Activated T-helper 2 cell treated with anti-CD3 and anti-CD28 coated beads, Interferon-gamma antibody, Interleukin-2, Interleukin-4, amounts not matched to agents 10 μg/mL and 5 μg/mL and 100 μg/mL, durations not matched to agents 14 hours and 24 hours and 36 hours (primary cell): Measurements from ENCODE around the gene NSD2. TPM values are rescaled to one million over a fixed set of nuclear protein-coding genes. Genes with fewer than 3 reads are reported as not detected.

Source experiments
- DNase-seq: peaks from one replicate; pipeline ENCODE4 v3.0.0; 2021; ENCODE audit warnings: low spot score
- H3K27ac Mint-ChIP-seq: one replicate; pipeline ENCODE4 v1.8.0; 2021; ENCODE audit warnings: mixed read lengths
- H3K27me3 Mint-ChIP-seq: one replicate; pipeline ENCODE4 v1.8.0; 2021; ENCODE audit warnings: low read depth, mixed read lengths
- H3K36me3 Mint-ChIP-seq: one replicate; pipeline ENCODE4 v1.8.0; 2021; ENCODE audit warnings: low read depth, mixed read lengths
- H3K4me1 Mint-ChIP-seq: one replicate; pipeline ENCODE4 v1.8.0; 2021; ENCODE audit warnings: low read depth, mixed read lengths
- H3K4me3 Mint-ChIP-seq: one replicate; pipeline ENCODE4 v1.8.0; 2021; ENCODE audit warnings: low read depth, mild to moderate bottlenecking, moderate library complexity, mixed read lengths
- H3K9me3 Mint-ChIP-seq: one replicate; pipeline ENCODE4 v1.8.0; 2021; ENCODE audit warnings: mixed read lengths
- intact Hi-C: fragments of 100-400 bp; cut with micrococcal nuclease; formaldehyde crosslinking; loops from one replicate; pipeline ENCODE4 v1.15.1; 2023
- total RNA-seq: library from RNA; stranded (reverse); gene quantifications from 2 replicates; pipeline ENCODE4 v1.2.3, GENCODE V29; 2022

The NSD2 gene
- total RNA-seq: 208 and 214 TPM in 2 replicates

GRCh38 chr4:1870578-1871443 is at the start of gene NSD2:
NSD2 (plus strand) TSS chr4:1871393; CDS start chr4:1900655, 29,262 bp downstream.
- Mint-ChIP-seq H3K27me3 (no peaks in the 10 kb centered on the region), H3K4me3 (peak within 1 kb of the TSS; percentile 99), H3K27ac (peak within 1 kb of the TSS; percentile 97), H3K36me3 (peaks cover 17% of the 10 kb centered on the region), H3K4me1 (peaks cover 29% of the 10 kb centered on the region), H3K9me3 (no peaks in the 10 kb centered on the region)
- intact Hi-C loops: loop anchor here (1.0 to 5.0 kb wide), 3 partner anchors 15 to 541 kb away; partner anchors contain the start of genes LETM1, TACC3 and TMEM129
- peak; percentile 86 for DNase-seq

- DNase-seq: no peak
- no peaks in the 10 kb centered on the region for H3K9me3 Mint-ChIP-seq
- intact Hi-C loops: no loop called here
- no peaks in the 10 kb centered on the region for H3K27me3 Mint-ChIP-seq
- H3K27ac Mint-ChIP-seq: no peak overlapping the region
- H3K36me3 Mint-ChIP-seq: peaks cover 59% of the 10 kb centered on the region
- no peaks in the 10 kb centered on the region for H3K4me1 Mint-ChIP-seq
- H3K4me3 Mint-ChIP-seq: no peak overlapping the region
Observed at GRCh38 chr4:1821679-1822567, 49.3 kb upstream of the NSD2 start.

- Mint-ChIP-seq H3K9me3 (no peaks in the 10 kb centered on the region), H3K4me1 (no peaks in the 10 kb centered on the region), H3K4me3 (no peak overlapping the region), H3K36me3 (peaks cover 56% of the 10 kb centered on the region), H3K27ac (no peak overlapping the region), H3K27me3 (no peaks in the 10 kb centered on the region)
- no peak for DNase-seq
- intact Hi-C loops: no loop called here
Observed at GRCh38 chr4:1822568-1823544, 48.3 kb upstream of the NSD2 start.

- peaks cover 53% of the 10 kb centered on the region for H3K36me3 Mint-ChIP-seq
- no peaks in the 10 kb centered on the region for H3K9me3 Mint-ChIP-seq
- DNase-seq: no peak
- no peaks in the 10 kb centered on the region for H3K27me3 Mint-ChIP-seq
- no peaks in the 10 kb centered on the region for H3K4me1 Mint-ChIP-seq
- no peak overlapping the region for H3K27ac Mint-ChIP-seq
- H3K4me3 Mint-ChIP-seq: no peak overlapping the region
- intact Hi-C loops: no loop called here
Observed at GRCh38 chr4:1823545-1823932, 47.7 kb upstream of the NSD2 start.

DNA sequence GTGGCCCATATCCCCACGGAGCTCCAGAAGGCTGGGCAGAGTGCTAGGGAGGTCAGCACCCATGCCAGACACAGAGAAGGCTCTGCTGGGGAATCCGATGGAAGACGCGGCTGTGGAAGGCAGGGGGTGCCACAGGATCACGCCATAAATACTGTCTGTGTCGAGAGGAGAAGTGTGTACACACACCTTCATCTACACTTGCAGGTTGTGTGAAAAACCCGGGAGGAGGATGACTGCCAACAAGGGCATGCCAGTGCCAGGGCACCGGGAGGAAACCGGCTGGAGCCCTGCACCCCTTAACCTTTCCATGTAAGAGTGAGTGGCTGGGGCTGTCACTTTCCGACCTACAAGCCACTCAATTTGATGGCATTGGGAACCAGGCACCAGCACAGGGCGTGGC is 46.4 kb upstream of the NSD2 start:
- Mint-ChIP-seq H3K27ac (no peak overlapping the region), H3K36me3 (peaks cover 50% of the 10 kb centered on the region)
- DNase-seq: no peak

GRCh38 chr4:1825326-1825725 is 45.9 kb upstream of the NSD2 start:
- H3K4me3 Mint-ChIP-seq: no peak overlapping the region
- H3K9me3 Mint-ChIP-seq: no peaks in the 10 kb centered on the region
- peaks cover 51% of the 10 kb centered on the region for H3K36me3 Mint-ChIP-seq
- DNase-seq: no peak
- H3K4me1 Mint-ChIP-seq: no peaks in the 10 kb centered on the region
- intact Hi-C loops: no loop called here
- no peak overlapping the region for H3K27ac Mint-ChIP-seq
- H3K27me3 Mint-ChIP-seq: no peaks in the 10 kb centered on the region

More for the DNA sequence above, 46.4 kb upstream of the NSD2 start:
- Mint-ChIP-seq H3K9me3 (no peaks in the 10 kb centered on the region), H3K4me1 (no peaks in the 10 kb centered on the region), H3K27me3 (no peaks in the 10 kb centered on the region), H3K4me3 (no peak overlapping the region)
- intact Hi-C loops: no loop called here

GRCh38 chr4:1826531-1827350 is 44.5 kb upstream of the NSD2 start:
- no peak for DNase-seq
- Mint-ChIP-seq H3K36me3 (peaks cover 59% of the 10 kb centered on the region), H3K27me3 (no peaks in the 10 kb centered on the region), H3K9me3 (no peaks in the 10 kb centered on the region), H3K4me1 (peaks cover 8% of the 10 kb centered on the region), H3K27ac (no peak overlapping the region), H3K4me3 (no peak overlapping the region)
- intact Hi-C loops: no loop called here

GRCh38 chr4:1830234-1830633 is 41.0 kb upstream of the NSD2 start:
- H3K9me3 Mint-ChIP-seq: no peaks in the 10 kb centered on the region
- H3K36me3 Mint-ChIP-seq: peaks cover 48% of the 10 kb centered on the region
- H3K4me1 Mint-ChIP-seq: peaks cover 12% of the 10 kb centered on the region
- H3K27ac Mint-ChIP-seq: no peak overlapping the region
- no peak overlapping the region for H3K4me3 Mint-ChIP-seq
- H3K27me3 Mint-ChIP-seq: no peaks in the 10 kb centered on the region
- intact Hi-C loops: no loop called here
- DNase-seq: no peak

DNA sequence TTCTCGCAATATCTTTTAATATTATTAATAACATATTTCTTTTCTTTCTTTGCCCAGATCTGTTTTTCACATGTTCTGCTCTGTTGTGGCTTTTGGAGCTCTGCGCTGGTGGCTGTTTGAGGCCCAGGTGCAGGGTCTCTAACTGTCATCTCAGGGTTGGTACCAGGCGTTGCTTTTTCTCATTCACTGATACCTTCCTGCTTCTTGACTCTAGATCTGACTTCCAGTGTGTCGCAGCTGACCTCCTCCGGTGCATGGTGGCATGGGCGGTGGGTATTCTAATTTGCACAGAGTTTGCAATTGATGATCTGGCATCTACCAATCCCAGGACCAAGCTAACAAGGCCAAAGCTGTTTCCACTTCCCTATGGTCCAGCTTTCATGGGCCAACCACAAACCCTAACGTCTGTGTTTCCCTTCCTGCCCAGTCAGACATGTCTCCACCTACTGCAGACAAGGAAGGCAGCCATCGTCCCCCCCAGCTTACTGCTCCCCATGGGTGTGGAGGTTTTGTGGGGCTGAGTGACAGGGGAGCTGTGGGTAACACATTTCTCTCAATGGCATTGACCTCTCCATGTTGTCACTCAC is 40.5 kb upstream of the NSD2 start:
- no peak overlapping the region for H3K4me3 Mint-ChIP-seq
- no peaks in the 10 kb centered on the region for H3K27me3 Mint-ChIP-seq
- no peak for DNase-seq
- H3K9me3 Mint-ChIP-seq: no peaks in the 10 kb centered on the region
- H3K27ac Mint-ChIP-seq: peak overlapping the region; percentile 51
- peaks cover 53% of the 10 kb centered on the region for H3K36me3 Mint-ChIP-seq
- intact Hi-C loops: no loop called here
- H3K4me1 Mint-ChIP-seq: peaks cover 12% of the 10 kb centered on the region

DNA sequence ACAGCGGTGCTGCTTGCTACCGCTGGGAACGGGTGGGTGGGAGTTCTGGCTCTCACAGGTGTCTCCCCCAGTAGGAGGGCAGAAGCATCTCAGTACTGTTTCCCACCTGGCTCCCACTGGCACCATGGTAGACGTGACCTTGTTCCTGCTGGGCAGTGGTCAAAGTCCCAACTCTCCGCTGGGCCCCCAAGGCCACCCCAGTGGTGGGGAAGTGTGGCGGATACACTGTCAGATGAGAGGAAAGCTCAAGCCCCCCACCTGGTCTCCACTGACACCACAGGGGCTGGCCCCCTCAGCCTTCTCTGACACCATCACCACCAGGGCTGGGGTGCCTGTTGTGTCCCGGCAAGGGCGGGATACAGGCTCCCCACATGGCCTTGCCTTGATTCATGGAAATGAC is 39.9 kb upstream of the NSD2 start:
- intact Hi-C loops: no loop called here
- Mint-ChIP-seq H3K4me1 (peaks cover 12% of the 10 kb centered on the region), H3K27me3 (no peaks in the 10 kb centered on the region), H3K27ac (peak overlapping the region; percentile 2), H3K9me3 (no peaks in the 10 kb centered on the region), H3K4me3 (no peak overlapping the region), H3K36me3 (peaks cover 51% of the 10 kb centered on the region)
- DNase-seq: no peak

- Mint-ChIP-seq H3K36me3 (peaks cover 50% of the 10 kb centered on the region), H3K27ac (no peak overlapping the region), H3K4me1 (peaks cover 12% of the 10 kb centered on the region), H3K4me3 (no peak overlapping the region), H3K27me3 (no peaks in the 10 kb centered on the region), H3K9me3 (no peaks in the 10 kb centered on the region)
- intact Hi-C loops: no loop called here
- no peak for DNase-seq
Observed at GRCh38 chr4:1832690-1833089, 38.5 kb upstream of the NSD2 start.
